GM19395 (cell line): ENCODE data around the gene SRRM5.
"Not testable (repeated sequence)": the region's sequence is repeated elsewhere in the genome, so short reads cannot be mapped to it uniquely, and the experiment has no call there.

ENCODE experiments used
- ATAC-seq: cut with Tn5 transposase; IDR thresholded peaks from one replicate; pipeline ENCODE4 v1.9.1; 2021; ENCODE audit warnings: mild to moderate bottlenecking, moderate library complexity; ENCODE audit not compliant: unreplicated experiment

Gene SRRM5, protein sequence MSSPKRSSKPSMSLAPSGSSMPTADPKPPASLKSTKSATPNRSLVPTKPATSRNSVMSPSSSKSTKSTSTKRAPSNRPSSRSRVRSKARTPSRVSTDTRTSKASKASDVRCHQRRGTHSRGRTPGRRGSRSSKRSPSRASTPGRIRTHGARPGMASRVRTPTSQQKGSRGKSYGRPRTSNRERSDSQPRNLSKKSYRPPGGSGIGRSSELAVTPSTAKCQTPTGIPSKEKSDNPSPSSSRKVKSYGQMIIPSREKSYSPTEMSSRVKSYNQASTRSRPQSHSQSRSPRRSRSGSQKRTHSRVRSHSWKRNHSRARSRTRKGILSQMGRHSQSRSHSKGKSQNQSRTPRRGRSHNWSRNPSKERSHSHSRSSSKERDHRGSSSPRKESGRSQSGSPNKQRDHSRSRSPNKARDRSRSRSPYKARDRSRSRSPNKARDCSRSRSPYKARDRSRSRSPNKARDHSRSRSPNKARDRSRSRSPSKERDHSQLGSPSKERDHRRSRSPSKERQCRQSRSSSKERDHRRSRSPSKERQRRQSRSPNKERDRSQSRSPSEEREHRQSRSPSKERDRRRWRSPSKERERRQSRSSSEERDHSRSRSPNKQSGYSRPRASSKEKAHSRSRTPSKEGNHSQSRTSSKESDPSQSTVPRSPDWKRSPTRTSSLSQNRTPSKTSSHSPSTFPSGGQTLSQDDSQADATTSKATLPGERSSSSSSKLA

GRCh38 chr19:43611788-43612187 lies at the start of gene SRRM5:
TSS of gene SRRM5 (plus strand) at chr19:43612088. CDS start at chr19:43612122, 34 bp downstream.
- ATAC-seq: no peak

GRCh38 chr19:43562226-43562697 lies 49.6 kb upstream of the SRRM5 start:
- ATAC-seq: no peak

- ATAC-seq: peak; percentile 71
These were observed 49.1 kb upstream of the SRRM5 start for GRCh38 chr19:43562698-43563241.

DNA sequence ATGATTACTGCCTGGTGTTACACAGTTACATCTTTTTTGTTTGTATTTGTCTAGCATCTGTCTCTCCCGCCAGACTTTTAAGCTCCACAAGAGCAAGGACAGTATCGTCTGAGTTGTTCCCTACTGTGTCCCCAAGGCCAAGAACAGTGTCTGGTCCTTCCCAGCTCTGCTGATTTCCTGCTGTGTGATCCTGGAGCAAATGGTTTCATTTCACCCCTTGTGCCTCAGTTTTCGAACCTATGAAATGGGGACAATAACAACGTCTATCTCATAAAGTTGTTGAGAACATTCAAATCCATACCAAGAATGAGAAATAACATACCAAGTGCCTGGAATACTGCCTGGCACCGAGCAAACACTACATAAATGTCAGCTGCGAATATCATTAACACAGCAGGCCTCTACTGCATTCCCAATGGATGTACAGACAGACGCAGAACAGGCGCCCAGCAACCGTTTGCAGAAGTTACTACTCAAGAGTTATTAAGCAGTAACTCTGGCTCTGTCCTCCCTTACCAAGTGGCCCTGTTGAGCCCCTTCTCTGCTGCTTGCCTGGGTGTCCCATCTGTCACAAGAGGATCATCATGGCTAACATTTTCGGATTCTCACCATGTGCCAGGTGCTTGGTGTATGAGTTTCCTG lies 48.0 kb upstream of the SRRM5 start:
- no peak for ATAC-seq

DNA sequence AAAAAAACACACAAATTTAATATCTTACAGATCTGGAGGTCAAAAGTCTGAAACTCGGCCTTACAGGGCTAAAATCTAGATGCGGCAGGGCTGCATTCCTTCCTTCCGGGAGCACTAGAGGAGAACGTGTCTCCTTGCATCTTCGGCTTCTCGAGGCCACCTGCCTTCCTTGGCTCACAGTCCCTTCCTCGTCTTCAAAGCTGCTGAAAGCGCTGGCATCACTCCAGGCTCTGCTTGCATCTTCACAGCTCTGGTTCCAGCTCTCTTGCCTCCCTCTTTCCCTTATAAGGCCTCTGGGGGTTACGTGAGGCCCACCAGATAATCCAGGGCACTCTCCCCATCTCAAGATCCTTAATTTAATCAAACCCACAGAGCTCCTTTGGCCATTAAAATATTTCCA lies 47.1 kb upstream of the SRRM5 start:
- no peak for ATAC-seq

- ATAC-seq: no peak
These were observed 42.2 kb upstream of the SRRM5 start for GRCh38 chr19:43569657-43570056.

GRCh38 chr19:43570174-43570791 lies 41.6 kb upstream of the SRRM5 start:
- no peak for ATAC-seq

DNA sequence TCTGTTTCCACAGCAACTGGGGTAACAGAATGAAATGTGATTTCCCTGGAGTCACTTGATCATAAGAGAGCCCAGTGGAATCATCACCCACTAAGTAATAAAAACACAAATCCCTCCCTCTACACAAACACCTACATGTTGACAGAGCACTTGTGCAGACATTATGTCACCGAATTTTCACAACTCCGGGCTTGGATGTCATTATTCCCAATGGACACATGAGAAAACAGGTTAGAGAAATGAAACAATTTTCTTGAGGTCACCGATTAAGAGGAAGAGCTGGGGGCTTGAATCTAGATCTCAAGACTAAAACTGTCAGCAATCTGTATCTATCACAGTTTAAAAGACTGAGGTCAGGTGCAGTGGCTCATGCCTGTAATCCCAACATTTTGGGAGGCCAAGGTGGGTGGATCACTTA lies 39.7 kb upstream of the SRRM5 start:
- no peak for ATAC-seq

GRCh38 chr19:43574424-43575155 lies 37.3 kb upstream of the SRRM5 start:
- ATAC-seq: no peak

DNA sequence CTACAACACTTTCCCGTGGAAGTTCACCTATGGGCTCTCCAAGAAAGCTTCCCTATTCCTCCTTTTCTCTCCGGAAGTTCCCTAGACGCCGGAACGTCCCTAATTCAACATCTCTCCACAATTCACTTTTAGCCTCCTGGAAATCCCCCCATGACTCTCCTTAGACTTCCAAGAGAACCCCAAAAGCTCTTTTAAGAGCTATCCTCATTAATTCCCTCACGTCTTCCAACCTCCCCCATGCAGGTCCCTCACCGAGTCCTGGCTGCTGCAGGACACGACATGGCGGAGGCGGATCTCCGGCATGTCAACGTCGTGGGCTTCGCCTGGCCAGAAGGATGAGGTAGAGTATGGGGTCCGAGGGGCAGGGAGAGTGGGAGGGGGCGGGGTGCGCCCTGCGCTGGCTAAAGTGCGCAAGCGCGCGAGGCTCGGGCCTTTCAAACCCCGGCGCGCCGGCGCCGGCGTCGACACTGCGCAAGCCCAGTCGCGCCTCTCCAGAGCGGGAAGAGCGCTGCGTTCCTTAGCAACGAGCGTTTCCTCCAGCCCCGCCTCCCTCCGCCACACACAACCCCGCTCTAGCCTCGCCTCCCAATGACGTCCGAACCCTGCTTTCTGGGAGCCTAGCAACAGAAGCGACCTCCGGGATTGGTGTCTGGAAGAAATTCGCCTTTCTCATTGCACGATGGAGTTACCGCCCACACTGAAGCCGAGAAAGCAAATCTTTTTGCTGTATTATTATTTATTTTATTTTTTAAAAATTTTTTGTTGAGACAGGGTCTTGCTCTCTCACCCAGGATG lies 36.5 kb upstream of the SRRM5 start, which contains the start of the genes PINLYP and XRCC1:
Gene PINLYP, plus strand, starts transcription at position 646 of the 795 bp plus-strand sequence. CDS start 1,391 bp downstream, outside the sequence.
Gene XRCC1, minus strand, starts transcription at position 372 of the 795 bp plus-strand sequence. Its CDS starts 69 bp downstream, at position 303.
- peak; percentile 92 for ATAC-seq

DNA sequence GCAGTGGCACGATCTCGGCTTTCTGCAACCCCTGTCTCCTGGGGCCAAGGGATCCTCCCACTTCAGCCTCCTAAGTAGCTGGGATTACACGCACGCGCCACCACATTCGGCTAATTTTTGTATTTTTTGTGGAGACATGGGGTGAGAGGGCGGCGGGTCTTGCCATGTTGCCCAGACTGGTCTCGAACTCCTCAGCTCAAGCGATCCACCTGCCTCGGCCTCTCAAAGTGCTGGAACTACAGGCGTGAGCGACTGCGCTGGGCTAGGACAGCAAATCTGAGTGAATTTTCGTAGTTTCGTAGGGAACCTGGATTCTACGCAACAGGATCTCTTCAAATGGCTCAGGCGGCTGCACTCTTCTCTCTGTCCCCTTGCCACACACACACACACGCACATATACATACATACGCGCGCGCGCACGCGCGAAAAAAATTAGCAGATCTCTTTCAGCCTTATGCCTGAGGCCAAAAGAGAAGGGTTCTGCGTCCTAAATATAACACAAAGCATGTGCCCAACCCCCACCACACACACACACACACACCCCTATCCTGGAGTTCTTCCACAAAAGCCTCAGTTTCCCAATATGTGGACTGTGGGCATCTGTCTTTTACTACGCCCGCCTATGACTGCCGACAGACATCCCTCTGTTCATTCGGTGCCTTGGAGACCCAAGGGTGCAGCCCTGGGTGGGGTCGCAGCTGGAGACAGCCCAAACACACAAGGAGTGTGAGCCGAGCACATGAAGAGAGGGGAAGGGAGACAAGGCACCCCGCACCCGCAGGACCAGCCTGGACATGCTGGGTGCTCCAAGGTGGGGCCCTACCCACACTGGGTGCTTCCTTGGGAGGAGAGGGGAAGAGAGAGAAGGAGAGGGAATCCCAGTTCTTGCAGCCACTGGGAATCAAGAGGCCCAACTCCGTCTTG lies 35.7 kb upstream of the SRRM5 start:
- no peak for ATAC-seq

GRCh38 chr19:43578787-43579186 lies 33.1 kb upstream of the SRRM5 start:
- no peak for ATAC-seq

GRCh38 chr19:43581467-43581866 lies 30.4 kb upstream of the SRRM5 start:
- ATAC-seq: no peak

DNA sequence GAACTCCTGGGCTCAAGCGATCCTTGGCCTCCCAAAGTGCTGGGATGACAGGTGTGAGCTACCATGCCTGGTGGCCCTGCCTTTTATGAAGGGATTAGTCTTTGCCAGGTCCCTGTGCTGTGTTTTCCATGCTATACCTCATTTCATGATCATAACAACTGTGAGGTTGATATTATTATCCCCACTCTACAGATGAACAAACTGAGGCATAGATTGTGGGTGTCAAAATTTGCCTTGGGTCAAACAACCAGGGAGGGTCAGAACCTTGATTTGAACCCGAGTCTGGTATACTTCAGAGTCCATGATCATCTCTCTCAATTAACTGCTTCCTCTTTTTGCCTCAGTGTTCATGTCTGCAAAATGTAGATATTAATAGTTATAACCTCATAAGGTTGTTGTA lies 29.4 kb upstream of the SRRM5 start:
- no peak for ATAC-seq

DNA sequence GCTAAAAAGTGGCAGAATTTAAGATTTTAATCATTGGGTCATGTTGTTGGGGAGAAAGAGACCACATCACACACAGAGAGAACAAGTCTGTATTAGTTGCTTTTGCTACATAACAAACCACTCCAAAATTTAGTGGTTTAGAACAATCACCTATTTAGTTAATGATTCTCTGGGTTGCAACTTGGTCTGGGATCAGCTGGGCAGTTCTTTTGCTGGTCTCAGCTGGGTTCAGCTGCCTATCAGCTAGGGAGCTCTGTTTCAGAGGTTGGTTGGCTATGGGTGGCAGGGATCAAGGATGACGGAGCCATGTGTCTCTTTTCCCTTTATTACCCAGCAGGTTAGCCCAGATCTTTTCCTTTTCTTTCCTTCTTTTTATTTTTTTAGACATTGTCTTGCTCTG lies 27.4 kb upstream of the SRRM5 start:
- no peak for ATAC-seq

DNA sequence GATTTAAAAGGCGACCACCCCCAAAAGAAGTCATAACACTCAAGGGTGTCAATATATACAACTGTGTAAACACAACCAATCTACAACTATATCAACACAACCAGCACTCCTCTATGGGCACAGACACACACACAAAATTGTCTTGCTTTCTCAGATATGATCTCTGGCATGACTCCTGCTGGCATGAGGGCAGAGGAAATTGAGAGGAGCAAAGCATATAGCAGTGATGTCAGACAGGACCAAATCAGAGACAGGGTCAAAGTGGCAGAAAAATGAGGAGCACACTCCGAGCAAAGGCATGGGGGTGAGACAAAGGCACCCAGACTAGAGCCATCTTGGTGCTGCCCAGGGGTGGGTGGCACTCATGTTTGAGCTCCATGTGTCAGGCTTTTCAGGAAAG lies 25.5 kb upstream of the SRRM5 start:
- no peak for ATAC-seq

GRCh38 chr19:43587029-43587428 lies 24.9 kb upstream of the SRRM5 start:
- not testable (repeated sequence) for ATAC-seq

DNA sequence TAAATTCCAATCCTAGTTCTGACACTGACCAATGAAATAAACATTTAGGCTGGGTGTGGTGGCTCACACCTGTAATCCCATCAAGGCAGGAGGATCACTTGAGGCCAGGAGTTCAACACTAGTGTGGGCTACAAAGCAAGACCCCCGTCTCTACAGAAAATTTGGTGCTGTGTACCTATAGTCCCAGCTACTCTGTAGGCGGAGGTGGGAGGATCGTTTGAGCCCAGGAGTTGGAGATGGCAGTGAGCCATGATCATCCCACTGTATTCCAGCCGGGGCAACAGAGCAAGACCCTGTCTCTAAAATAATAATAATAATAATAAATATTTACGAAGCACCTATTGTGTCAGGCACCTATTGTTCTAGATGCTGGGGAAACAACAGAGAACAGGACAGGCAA lies 22.6 kb upstream of the SRRM5 start:
- no peak for ATAC-seq
